Measurements from ENCODE around the gene FXR2.

FXR2 gene

GRCh38 chr17:7569571-7569970 lies 45.1 kb downstream of the FXR2 start:
- DNase-seq: no peak

- DNase-seq: peak; percentile 0
These were observed 51.4 kb downstream of the FXR2 start for GRCh38 chr17:7563115-7563869.

- peak; percentile 37 for DNase-seq
These were observed 52.5 kb downstream of the FXR2 start for GRCh38 chr17:7562208-7562605.

- peak; percentile 92 for DNase-seq
These were observed 53.0 kb downstream of the FXR2 start, which contains the start of gene SENP3 for GRCh38 chr17:7561589-7562207. Gene SENP3 (plus strand): TSS chr17:7561919. CDS start chr17:7563077, 1,158 bp downstream.

GRCh38 chr17:7561028-7561575 lies 53.6 kb downstream of the FXR2 start:
- DNase-seq: peak; percentile 92

GRCh38 chr17:7560172-7561027 lies 54.3 kb downstream of the FXR2 start:
- DNase-seq: peak; percentile 81

GRCh38 chr17:7559320-7560171 lies 55.2 kb downstream of the FXR2 start:
- no peak for DNase-seq

- DNase-seq: no peak
These were observed 56.0 kb downstream of the FXR2 start, which contains the start of gene TNFSF13 for GRCh38 chr17:7558544-7559319. Gene TNFSF13 (plus strand): TSS chr17:7558750. CDS start chr17:7559040, 290 bp downstream.

GRCh38 chr17:7557775-7558543 lies 56.7 kb downstream of the FXR2 start:
- peak; percentile 38 for DNase-seq

- DNase-seq: no peak
These were observed 57.4 kb downstream of the FXR2 start for GRCh38 chr17:7557147-7557764.

GRCh38 chr17:7556627-7557026 lies 58.1 kb downstream of the FXR2 start:
- DNase-seq: no peak

- DNase-seq: no peak
These were observed 59.3 kb downstream of the FXR2 start for GRCh38 chr17:7555320-7555948.

GRCh38 chr17:7553356-7553755 lies 61.3 kb downstream of the FXR2 start:
- no peak for DNase-seq

- peak; percentile 26 for DNase-seq
These were observed 62.1 kb downstream of the FXR2 start for GRCh38 chr17:7552621-7553051.

GRCh38 chr17:7551396-7551795 lies 63.3 kb downstream of the FXR2 start:
- no peak for DNase-seq

- DNase-seq: no peak
These were observed 64.4 kb downstream of the FXR2 start for GRCh38 chr17:7550344-7550743.

GRCh38 chr17:7549401-7550055 lies 65.2 kb downstream of the FXR2 start:
- peak; percentile 63 for DNase-seq

GRCh38 chr17:7548585-7549400 lies 65.9 kb downstream of the FXR2 start, which contains the start of gene TNFSF12:
Gene TNFSF12 (plus strand): TSS chr17:7549058. CDS start chr17:7549154, 96 bp downstream.
- peak; percentile 64 for DNase-seq
